CD4-positive, alpha-beta T cell treated with Interleukin-12 subunit alpha and Interleukin-12 subunit beta, for 1 hour (primary cell): ENCODE measurements around the gene OPCML.

ENCODE experiments used
- DNase-seq: peaks from one replicate; pipeline ENCODE4 v3.0.0-alpha.2; 2020

The OPCML gene

DNA sequence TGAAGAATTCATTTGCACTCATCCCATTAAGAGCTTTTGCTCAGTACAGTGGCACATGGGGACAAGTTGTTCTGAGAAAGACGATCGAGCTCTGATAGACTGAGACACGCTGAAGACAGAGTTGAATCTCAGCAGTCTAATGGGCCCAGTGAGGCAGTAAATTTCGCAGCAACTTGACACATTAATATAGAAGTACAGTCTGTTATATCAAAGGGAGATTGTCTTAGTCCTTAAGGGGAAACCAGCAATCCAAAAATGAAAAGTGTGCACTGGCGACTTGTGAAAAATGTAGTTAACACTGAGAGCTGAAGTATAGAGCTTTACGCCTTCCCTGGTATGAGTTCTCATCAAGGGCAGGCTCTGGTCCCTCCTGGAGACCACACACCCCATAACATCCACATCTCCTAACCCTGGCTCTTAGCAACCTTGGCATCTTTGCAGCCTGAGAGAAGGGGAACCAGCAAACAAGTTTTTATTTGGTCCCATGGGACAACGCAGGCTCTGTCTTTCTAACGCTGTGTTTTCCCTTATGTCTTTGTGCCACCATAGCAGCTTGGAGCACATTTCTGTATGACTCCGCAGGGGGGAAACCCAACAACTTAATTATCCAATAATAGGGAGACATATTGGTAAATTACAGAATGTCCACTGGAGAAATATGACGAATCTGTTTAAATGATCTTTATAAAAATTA lies 952.5 kb downstream of the OPCML start:
- DNase-seq = no peak

DNA sequence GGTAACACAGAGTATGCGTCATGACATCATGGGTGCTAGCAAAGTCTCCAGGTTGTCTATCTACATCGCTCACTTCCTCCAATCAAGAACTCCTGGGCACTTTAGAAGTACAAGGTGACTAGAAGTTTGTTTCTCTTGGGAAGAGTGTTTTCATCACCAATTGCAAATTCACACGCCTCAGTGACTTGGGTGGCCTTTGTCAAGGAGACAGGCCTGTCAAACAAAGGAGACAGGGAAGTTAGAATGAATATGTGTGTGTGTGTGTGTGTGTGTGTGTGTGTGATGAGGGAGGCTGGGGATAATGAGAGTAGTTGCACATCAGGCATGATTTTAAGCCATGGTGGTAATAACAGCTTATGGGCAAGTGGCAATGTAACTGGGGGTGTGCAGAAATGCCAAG lies 953.2 kb downstream of the OPCML start:
- DNase-seq = no peak

DNA sequence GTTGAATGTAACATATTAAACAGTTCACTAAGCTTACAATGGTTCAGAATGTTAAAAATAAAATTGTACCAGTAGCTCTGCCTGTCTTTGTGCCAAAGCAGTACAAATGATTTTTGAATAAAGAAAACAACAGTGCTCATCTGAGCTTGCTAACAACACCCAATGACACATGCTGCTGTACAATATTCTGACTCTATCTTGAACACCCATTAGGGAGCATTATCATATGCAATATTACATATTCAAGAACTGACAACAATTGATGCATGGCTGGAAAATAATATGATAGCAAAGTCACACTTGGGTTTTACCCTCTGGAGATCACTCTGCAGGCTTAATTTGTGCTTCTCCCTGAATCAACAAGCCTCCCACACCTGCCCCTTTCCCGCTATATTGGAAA lies 953.7 kb downstream of the OPCML start:
- DNase-seq = no peak

DNA sequence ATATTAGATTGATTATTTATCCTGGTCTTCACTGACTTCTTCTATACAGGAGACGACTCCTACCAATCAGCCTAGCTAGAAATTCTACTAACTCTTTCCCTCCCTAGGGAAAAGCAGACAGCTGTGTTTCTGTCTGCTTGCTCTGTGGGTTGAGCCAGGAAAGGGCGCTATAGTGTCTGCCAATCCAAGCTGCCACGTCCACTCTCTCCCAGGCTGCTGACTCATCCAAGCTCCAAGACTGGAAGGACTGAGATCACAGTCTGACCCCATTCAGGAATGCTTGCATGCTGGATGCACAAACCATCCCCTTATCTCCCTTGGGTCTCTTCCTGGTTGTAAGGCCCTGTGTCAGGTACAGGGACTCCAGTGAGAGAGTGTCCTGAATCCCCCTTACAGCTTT lies 955.6 kb downstream of the OPCML start:
- no peak for DNase-seq

DNA sequence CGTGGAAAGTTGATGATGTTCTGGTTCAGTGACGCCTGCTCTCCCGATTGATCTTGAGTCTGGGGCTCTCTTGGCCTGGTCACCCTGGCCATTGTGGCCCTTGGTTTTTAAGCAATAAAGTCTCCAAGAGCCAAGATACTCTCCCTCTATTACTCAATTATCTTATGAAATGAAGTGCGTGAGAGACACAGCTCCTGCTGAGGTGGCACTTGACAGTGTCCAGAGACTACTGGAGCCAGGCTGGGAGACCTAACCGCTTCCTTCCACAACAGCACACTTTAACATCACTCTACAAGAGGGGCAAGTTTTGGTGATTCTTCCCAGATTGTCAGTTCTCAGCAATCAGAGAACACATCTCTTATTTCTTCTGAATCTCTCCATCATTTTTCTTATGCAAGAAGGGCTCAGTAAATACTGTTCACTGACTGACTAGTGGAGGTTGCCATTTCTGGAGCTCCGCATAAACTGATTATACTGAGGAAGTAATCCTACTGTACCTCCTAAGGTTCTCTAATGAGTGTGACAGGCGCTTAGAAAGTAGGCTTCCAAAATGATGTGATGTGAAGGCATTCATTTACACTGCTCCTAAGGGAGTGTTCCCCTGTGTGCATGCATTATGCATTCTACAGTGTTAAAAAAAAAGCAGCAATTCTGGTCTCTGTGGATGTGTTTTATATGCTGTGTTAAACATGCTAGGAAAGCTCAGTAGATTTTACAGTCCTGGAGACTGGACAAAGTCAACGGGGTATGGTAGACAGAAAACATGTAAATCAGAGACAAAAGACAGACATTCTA lies 968.0 kb downstream of the OPCML start:
- no peak for DNase-seq

DNA sequence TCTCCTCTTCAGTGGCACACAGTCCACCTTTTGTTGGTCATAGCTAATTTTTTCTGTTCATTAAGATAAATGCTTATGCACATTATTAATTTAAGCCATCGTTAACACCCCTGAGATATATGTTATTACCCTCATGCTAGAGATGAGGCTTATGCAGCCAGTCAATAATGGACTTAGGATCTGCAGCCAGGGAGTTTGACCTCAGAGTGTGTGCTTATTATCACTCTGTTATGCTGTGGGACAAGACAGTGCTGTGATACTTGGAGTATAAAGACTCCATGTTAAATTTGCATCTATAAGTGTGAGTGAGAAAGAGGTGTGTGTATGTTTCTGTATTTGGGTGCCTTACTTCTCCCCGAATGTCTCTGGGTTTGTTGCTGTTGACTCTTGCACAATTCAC lies 969.3 kb downstream of the OPCML start:
- no peak for DNase-seq

DNA sequence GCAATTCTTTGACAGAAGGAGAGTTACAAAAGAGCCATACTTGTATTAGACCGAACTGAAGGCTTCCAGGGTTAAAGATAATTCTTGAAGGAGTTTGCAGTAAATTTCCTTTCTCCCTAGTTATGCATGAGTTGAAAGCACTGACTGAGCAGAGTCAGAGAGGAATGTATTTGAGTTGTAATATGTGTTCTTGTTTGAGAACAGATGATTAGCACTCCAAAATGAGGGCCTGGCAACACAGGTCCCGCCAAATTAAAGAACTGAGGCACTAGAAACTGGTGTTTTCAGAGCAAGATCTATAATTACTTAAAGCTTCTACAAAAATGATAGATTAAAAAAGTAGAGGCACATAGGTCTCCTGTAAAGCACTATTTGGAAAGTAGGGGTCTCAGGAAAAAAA lies 970.4 kb downstream of the OPCML start:
- no peak for DNase-seq

DNA sequence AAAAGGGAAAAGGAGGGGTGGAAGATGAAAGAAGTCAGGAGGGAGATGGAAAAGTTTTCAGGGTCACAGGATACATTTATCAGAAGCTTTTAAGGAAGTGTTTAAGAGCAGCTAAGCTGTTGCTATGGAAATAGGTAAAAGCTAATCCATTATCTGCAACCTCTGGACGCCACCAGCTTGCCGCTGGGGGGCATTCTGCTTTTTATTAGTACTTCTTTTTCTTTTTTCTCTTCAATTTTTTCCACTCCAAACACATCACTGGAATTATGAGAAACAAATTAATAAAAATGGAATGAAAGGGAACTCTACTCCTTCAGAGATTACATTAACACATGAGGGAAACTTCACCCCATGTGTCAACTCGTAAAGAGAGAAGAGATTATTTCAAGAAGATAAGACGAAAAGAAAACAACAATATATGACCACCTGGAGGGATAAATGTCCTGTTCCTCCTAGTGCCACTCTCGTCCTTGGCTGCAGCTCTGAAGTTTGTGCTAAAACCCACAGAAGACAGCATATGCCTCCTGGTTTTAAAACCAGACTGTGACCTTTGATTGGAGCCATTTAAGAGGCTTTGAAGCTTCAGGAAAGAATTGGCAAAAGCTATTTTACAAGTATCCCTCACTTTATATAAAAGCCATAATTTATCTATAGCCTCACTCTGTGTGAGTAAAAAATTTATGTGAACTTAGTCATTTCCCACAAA lies 972.8 kb downstream of the OPCML start:
- DNase-seq = no peak

DNA sequence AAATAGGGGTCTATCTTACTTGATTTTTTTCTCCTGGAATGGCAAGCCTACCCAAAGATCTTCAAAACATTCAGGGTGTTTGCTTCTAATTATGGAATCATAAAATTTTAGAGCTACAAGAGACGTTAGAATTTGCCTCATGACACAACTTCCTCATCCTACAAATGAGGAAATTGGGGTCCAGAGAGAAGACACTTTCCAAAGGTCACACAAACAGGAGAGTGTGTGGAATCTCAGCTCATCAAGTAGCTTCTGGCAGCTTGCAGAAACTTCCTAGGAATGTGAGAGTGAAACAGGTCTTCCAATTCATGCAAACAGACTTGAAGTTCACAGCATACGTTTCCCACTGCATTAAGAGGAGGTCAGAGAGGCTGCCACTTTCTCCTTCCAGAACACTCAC lies 976.0 kb downstream of the OPCML start:
- DNase-seq = no peak

DNA sequence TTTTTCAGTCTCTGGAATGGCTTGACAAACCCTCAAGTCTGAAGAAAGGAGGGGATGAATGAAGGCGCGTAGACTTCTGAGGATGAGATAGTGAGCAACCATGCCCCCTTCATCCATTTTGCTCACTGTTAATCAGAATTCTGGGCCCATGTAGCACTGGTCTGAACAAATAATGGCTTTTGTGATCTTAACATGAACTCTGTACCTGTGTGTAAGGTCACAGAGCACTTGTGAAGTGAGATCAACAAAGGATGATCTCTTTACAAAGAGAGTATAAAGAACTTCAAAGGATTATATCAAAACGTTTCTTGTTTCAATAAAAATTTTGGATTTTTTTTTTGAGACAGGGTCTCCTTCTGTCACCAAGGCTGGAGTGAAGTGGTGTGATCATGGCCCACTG lies 976.7 kb downstream of the OPCML start:
- no peak for DNase-seq

DNA sequence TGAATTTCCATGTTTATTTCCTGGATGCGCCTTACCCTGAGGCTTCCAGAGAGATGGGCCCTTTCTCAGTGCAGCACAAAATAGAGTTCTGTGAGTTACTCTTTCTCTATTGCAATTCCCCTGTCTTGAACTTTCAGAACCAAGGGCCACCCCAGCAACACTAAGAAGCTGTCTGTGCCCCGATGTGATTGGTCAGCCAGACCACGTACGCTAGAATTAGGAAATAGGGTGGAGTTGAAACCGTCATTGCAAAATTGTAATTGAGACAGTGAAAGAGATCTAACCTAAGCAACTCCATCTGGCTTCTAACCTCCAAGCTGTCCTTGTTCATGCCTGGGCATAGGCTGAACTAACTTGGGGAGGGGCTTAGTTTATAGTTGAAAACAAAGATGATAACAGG lies 981.3 kb downstream of the OPCML start:
- DNase-seq = no peak

DNA sequence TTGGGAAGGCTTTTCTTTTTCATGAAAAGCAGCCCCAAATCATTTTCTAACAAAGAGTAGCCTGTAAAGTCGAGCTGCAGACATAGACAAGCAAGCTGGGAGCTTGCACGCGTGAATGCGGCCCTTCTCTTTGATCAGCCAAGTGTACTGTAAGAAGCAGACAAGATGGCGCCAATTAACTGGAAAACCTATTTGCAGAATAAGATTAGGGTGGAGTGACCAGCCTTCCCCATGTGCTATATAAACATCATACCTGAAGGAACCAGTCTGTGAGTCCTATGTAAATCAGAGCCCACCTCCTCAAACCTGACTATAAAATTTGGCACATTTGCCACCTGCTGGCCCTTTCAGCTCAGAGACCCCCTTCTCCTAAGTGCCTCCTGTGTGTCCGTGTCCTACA lies 982.7 kb downstream of the OPCML start:
- no peak for DNase-seq

DNA sequence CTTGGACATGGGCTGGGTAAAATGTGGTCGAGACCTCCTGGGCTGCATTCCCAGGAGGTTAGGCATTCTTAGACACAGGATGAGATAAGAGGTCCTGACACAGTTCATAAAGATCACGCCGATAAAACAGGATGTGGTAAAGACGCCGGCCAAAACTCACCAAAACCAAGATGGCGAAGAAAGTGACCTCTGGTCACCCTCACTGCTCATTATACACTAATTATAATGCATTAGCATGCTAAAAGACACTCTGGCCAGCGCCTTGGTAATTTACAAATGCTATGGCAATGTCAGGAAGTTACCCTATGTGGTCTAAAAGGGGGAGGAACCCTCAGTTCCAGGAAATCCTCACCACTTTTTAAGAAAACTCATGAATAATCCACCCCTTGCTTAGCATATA lies 983.3 kb downstream of the OPCML start:
- no peak for DNase-seq

DNA sequence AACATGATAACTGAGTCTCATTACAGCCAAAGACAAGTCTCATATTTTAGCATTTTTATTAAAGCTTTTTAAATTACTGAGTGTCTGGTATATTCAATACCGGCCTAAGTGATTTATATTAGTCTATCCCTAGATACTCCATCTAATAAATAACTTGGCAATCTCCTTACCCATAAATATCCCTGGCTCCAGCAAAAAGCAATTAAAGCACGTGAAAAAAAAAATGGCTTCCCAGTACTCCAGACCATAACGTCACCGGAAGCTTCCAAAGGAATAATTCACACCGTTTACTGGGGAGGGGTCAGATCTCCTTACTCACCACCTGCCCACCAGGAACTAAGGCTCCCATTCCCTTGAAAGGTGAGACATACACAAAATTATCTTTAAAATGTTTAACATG lies 988.3 kb downstream of the OPCML start:
- no peak for DNase-seq

DNA sequence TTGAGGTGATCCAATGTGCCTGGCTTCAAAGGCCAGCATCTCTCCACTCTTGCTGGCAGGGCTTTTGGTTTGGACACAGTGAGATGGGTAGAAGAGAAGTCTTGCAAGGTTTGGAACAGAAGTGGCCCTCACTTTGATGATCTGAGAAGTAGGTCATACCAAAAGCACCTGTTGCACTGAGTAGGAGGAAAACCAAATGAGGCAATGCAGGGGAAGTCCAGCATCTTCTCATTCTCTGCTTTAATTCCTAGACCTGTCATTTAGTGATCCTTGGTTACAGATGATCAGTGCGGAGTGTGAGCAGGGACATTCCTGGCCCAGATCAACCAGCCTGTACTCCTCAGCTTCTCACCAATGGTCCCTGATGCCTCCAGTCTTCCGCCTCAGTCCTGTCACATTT lies 990.5 kb downstream of the OPCML start:
- DNase-seq = no peak

DNA sequence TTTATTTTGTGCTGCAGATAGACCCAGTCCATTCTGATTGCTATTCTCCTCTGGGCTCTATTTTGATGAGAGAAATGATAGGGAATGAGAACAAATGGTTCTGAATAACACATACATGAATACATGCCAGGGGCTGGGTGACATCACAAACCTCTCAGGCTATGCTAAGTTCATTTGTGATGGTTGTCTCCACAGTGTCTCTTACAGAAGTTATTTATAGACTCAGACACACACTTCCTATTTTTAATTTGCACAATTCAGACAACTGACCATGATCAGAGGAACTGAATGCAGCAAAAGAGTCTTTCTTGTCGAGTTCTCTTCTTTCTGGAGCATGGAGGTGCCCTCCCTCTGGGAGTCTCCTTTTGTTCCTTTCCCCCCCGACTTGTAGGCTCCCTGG lies 991.7 kb downstream of the OPCML start:
- DNase-seq = no peak

DNA sequence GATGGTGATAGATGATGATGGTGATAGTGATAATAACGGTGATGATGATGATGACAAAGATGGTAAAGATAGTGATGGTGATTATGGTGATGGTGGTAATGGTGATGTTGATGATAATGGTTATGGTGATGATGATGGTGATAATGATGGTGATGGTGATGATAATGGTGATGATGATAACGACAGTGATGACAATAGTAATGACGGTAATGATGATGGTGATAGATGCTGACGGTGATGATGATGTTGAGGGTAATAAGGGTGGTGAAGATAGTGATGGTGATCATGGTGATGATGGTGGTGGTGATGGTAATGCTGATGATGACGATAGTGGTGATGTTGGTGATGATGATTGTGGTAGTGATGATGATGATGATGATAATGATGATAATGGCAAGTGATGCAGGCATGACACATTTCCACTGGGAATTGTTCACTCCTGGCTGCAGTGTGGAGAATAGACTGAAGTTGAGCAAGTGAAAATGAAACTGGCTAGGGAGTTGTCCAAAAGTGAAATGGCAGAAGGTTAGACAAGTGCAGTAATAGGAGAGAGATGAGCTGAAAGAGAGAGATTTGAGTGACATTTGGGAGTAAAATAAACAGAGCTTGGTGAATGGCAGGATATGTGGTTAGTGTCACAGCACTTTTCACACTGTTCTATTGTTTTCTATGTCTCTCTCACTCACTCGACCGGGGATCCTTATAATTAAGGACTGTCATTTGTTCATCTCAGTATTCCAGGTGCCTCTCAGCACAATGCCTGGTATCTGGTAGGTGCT lies 992.5 kb downstream of the OPCML start:
- no peak for DNase-seq

DNA sequence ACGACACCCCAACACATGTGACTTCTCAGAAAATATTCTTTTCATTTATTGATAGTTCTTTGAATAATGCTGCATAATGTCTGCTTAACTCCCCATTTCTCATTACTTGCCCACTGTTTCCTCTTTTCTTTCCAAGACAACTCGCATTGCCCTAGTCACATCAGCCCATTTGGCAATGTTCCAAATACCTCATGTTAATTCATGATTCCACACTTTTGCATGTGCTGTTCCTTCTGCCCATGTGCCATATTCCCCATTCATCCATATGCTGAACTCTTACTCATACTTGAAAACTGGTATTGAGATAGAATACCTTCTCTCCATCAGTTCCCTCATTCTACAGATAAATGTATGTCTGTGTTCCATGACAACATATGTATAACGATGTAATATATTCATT lies 993.7 kb downstream of the OPCML start:
- DNase-seq = no peak

DNA sequence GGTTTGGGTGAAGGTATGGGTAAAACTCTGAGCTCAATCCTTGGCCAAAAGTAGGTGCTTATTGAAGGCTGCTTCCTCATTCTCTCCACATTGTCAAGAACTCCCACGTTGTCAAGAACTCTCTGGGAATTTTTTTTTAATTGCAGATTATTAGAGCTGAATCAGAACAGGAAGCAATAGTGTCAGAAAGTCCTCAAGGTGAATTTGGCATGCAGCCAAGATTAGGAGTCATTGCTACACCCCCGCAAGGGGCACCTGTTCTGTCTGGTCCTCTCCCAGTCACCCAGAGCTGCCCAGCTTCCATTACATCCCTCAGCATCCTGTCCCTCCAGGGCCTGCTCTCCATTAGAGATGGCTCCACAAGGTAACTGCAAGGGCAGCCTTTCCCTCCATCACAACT lies 996.5 kb downstream of the OPCML start:
- no peak for DNase-seq

DNA sequence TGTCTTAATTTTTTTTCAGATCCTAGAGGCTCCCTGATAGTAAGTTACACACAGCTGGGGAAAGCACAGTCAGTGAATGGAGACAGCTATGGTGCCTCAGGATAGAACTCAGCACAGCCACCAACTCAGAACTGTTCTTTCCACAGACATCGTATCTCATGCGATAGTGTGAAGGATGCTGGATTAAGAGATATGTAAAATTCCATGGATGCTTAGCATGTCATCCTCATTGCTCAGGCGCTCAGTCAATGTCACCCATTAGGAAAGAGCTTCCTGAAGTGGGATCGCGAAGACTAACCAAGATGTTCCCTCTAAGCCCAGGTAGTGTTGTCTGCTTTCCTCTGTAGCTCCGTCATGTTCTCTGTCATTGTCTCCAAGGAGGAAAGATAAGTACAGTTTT lies 1000.4 kb downstream of the OPCML start:
- DNase-seq = no peak

DNA sequence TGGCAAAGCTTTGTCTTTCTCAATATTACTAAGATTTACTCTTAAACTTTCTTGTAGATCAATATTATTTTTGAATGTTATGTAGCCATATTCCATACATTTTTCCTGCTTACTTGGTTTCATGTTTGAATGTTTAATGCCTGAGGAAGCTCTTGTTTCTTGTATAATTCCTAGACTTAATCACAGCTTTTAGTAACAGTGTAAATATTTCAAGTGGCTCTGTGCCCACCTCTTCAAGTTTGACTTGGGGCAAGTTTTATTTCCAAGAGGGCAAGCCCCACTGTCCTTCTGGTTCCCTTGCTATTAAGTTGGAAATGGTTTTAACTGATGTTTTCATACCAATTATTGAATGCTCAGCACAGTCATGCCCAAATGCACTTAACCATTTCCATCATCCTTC lies 1004.1 kb downstream of the OPCML start:
- DNase-seq = no peak

DNA sequence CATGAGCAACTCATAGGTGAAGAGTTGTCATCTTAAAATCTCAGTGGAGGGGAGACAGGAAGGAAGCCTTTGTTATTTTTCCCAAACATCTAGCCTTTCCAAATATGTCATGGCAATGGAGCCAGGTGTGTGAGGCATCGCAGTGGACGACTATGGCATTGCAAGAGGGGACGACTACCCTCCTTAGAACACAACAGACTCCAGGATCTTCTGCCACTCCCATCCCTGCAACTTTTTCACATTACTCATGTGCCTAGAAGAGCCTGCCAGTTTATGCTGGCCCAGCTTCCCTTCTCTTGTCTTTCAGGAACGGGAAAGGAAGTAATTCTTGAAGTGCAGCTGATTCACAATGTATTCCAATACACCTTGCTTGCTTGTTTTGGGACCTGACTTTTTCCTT lies 1008.4 kb downstream of the OPCML start:
- DNase-seq = no peak

DNA sequence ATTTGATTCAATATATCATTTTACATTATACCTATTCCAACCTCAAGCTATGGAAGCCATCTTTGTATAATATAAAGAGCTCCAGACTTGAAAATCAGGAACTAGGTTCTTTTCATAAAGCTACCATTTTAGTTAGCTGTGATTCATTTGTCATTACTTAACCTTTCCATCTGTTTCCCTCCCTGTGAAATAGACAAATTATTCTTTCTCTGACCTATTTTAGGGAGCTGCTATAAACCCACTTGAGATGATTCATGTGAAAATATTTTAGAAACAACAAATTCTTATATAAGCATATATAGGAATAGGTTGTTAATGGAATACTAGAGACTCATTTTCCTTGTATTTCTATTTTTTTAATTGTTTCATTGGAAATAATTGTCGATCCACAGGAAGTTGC lies 1012.1 kb downstream of the OPCML start:
- no peak for DNase-seq
